ENCODE measurements around the gene TTC32.
A peak's percentile ranks its signal among the peaks of the same experiment; 100 is the strongest.
"Not testable (repeated sequence)": the region's sequence is repeated elsewhere in the genome, so short reads cannot be mapped to it uniquely, and the experiment has no call there.

Gene TTC32

GRCh38 chr2:19881908-19882265 lies 19.9 kb downstream of the TTC32 start:
- no peak overlapping the region for H3K4me3 ChIP-seq (ENCODE audit: low read depth, low read length)
- no peak for TF ChIP-seq CTCF (conservative IDR thresholded peaks at IDR 0.05; ENCODE audit: low read depth, low read length)
- no peak for DNase-seq (ENCODE audit: low read depth)

GRCh38 chr2:19881221-19881907 lies 20.4 kb downstream of the TTC32 start:
- no peak for DNase-seq (ENCODE audit: low read depth)
- H3K4me3 ChIP-seq (ENCODE audit: low read depth, low read length) = no peak overlapping the region

GRCh38 chr2:19880191-19880590 lies 21.6 kb downstream of the TTC32 start:
- DNase-seq (ENCODE audit: low read depth); H3K4me3 ChIP-seq (ENCODE audit: low read depth, low read length): not testable (repeated sequence)

More at GRCh38 chr2:19881221-19881907, 20.4 kb downstream of the TTC32 start:
- TF ChIP-seq CTCF (conservative IDR thresholded peaks at IDR 0.05; ENCODE audit: low read depth, low read length) = no peak

- no peak for TF ChIP-seq CTCF (conservative IDR thresholded peaks at IDR 0.05; ENCODE audit: low read depth, low read length)
- H3K4me3 ChIP-seq (ENCODE audit: low read depth, low read length) = no peak overlapping the region
- no peak for DNase-seq (ENCODE audit: low read depth)
These were observed 22.7 kb downstream of the TTC32 start for GRCh38 chr2:19879120-19879519.

- DNase-seq (ENCODE audit: low read depth) = no peak
These were observed 23.3 kb downstream of the TTC32 start for GRCh38 chr2:19878268-19879046.

GRCh38 chr2:19876751-19877150 lies 25.0 kb downstream of the TTC32 start:
- TF ChIP-seq CTCF (conservative IDR thresholded peaks at IDR 0.05; ENCODE audit: low read depth, low read length) = no peak
- peak; percentile 40 for DNase-seq (ENCODE audit: low read depth)
- no peak overlapping the region for H3K4me3 ChIP-seq (ENCODE audit: low read depth, low read length)

More at GRCh38 chr2:19878268-19879046, 23.3 kb downstream of the TTC32 start:
- TF ChIP-seq CTCF (conservative IDR thresholded peaks at IDR 0.05; ENCODE audit: low read depth, low read length) = no peak
- H3K4me3 ChIP-seq (ENCODE audit: low read depth, low read length) = no peak overlapping the region

GRCh38 chr2:19875280-19875679 lies 26.5 kb downstream of the TTC32 start:
- no peak for TF ChIP-seq CTCF (conservative IDR thresholded peaks at IDR 0.05; ENCODE audit: low read depth, low read length)
- H3K4me3 ChIP-seq (ENCODE audit: low read depth, low read length) = no peak overlapping the region
- DNase-seq (ENCODE audit: low read depth) = no peak
